Activated CD8-positive, alpha-beta memory T cell treated with anti-CD3 and anti-CD28 coated beads for 1 hour (primary cell): ENCODE results near the gene TIPARP.

Experiments
- DNase-seq, 2 donors: peaks; one replicate each; pipeline ENCODE4 v3.0.0-alpha.2; 2020; ENCODE audit warnings: low read depth in 1 of 2; ENCODE audit errors: extremely low read depth in 1 of 2

The TIPARP gene, protein sequence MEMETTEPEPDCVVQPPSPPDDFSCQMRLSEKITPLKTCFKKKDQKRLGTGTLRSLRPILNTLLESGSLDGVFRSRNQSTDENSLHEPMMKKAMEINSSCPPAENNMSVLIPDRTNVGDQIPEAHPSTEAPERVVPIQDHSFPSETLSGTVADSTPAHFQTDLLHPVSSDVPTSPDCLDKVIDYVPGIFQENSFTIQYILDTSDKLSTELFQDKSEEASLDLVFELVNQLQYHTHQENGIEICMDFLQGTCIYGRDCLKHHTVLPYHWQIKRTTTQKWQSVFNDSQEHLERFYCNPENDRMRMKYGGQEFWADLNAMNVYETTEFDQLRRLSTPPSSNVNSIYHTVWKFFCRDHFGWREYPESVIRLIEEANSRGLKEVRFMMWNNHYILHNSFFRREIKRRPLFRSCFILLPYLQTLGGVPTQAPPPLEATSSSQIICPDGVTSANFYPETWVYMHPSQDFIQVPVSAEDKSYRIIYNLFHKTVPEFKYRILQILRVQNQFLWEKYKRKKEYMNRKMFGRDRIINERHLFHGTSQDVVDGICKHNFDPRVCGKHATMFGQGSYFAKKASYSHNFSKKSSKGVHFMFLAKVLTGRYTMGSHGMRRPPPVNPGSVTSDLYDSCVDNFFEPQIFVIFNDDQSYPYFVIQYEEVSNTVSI

DNA sequence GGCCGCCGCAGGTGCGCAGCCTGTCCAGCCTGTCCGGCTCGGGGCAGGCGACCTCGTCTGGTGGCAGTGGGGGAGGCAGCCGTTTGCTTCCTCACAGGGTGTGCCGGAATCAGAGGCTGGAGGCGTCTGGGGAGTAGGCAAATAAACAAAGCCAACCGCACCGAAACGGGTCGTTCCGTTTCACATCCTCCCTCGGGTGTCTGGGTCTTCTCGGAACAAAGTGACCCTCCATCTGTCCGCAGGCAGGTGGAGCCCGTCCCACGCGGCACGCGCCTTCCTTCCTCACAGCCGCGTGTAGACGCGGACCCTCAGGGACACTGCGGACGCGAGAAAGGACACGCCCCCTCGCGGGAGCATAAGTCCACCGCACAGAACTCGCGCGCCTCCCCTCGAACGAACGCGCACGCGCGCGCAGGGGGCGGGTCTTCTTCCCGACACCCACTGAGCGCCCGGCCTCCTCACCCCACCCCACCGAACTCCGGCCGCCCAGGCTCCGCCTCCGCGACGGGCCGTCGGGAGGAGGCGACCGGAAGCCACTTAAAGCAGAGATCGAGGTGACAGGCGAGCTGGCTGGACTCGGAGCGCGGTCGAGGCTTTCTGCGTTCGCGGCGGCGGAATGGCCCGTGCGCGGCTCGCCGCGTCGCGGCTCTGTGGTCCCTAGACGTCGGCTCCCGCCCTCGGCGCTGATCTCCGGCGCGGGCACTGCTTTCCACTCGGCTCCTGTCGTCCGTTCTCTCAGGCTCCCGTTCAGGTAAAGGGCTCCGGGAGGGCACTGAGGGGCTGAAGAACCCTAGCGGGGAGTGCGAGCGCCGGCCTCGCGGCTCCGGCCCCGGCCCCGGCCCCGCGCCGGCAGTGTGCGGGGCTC, at the start of gene TIPARP:
Gene TIPARP (plus strand): TSS at position 545 of the 865 bp plus-strand sequence. CDS start 3,108 bp downstream, outside the sequence.
- DNase-seq: peak; percentile 93 to 99

DNA sequence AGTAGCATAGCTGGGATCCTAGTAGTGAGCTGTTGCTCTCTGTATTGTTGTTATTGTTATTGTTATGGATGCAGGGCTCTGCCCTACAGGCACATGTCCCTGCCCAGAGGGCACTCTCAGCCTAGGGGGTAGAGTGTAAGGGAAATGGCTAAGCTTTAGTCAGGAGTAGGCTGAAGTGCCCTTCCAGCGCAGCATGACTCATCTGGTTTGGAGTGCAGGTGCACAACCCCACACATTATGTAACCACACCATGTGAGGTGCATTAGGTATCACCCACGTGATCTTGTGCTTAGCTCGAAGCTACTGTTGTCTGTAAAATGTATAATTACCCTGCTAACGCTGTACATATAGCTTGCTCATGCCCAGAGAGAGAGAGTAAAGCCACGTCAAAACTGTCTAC, 48.3 kb upstream of the TIPARP start:
- DNase-seq: no peak

DNA sequence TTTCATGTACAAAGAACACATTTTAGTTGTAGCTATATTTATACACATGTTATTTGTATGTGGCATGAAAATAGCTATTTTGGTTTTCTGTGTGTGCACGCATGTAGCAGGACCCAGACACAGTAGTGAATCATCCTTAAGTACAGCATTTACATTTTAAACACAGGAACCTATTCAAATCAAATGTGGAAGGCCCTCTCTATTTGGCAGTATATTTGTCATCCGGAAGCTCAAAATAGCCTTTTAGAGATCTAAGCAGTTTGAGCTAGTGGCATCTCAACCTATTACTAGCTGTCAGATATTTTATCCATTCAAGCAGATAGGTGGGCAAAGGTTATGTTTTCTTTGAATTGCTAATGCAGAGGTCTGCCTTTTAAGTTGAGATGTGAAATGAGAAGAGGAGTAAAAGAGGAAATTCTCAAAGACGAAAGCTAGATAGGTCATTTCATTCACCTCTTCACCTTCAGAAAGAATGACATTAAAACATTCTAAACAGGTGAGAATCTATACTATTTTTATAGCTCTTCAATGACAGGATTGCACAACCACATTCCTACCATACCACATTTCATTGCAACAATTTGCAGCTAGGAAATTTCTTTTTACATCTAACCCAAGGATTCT, 46.3 kb upstream of the TIPARP start:
- DNase-seq: no peak

DNA sequence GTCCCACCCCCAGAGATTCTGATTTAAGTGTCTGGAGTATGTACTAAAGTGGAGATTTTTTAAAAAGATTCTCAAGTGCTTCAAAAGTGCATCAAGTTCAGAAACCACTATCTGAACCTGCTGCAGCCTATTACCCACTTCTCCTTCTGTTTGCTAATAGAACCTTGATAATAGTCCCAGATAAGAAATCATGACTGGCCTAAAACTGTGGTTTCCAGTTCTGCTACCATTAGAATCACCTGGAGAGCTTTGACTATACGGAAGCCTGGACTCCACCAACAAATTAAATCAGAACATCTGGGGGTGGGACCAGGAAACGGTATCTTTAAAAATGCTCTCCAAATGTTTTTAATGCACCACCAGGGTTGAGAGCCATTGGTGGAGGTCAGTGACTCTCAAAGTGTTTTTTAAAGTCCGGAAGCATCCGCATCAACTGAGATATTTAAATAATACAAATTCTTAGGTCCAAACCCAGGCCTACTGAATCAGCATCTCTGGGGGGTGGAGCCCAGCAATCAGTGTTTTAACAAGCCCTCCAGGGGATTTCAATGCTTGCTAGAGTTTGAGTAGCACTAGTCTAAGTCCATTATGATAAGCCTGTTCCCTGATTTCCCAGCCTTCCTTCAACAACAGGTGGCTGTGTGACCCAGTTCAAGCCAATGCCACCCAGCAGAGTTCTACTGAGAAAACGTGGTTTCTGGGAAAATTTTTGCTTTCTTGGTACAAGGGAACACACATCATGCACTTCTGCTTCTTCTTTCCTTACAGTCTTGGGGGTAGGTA, 45.4 kb upstream of the TIPARP start:
- DNase-seq: no peak

DNA sequence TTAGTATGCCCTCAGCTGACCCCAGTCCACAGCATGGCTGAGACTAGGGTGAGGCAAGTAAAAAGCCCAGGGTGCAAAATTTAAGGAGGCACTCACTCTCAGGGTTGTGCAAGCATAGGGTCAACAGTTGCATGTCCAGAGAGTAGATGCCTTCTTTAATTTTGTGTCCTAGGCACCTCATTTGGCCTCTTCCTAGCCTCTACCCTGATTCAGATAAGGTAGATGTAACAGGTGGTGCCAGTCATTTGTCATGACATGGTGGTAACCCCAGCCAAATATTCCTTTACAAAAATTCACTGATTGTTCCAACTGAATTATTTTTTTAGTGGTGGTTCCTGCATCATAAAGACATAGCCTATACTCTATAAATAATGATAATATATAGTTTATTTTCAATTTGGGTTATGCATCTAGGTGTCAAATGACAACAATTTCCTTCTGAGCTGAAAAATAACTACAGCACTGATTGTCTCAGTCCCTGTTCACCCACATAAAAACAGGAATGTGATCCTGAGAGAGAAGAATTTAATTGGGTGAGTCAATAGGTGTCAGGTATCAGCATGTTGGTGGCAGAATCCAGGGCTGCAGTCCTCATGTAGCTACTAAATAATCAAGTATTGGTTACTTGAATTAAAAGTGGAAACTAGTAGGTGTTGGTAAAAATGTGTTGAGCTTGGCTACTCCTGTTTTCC, 44.2 kb upstream of the TIPARP start:
- no peak for DNase-seq

DNA sequence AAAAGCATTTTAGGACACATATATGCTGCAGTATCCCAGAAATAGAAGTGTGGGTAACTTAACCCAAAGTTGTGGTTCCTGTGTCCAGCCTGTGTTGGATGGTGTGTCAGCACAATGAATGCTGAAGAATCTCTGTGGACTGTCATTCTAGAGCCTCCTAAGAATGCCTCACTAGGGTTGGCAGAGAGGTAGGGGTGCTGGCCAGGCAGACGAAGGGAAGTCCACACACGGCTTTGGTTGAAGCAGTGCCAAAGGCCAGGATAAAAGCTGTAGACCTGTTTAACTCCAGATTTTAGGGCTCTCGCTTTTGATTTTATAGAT, 43.7 kb upstream of the TIPARP start:
- DNase-seq: no peak

DNA sequence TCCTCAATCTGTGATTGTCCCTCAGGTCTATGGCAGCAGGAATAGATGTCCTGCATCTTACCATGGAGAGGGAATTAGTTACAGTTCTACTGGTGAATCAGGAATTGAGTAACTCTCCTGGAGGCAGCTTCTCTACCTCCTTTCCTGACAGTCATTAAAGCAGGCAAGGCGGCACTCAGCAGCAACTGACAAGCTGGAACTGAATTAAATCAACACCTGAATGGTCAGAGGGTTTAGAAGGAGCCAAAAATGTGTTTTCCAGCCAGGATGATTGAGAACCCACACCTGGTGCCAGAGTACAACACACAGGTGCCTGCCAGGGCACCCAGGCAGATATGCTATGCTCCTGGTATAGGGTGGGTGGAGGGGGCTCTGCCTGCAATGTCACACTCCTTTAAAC, 43.1 kb upstream of the TIPARP start:
- no peak for DNase-seq

DNA sequence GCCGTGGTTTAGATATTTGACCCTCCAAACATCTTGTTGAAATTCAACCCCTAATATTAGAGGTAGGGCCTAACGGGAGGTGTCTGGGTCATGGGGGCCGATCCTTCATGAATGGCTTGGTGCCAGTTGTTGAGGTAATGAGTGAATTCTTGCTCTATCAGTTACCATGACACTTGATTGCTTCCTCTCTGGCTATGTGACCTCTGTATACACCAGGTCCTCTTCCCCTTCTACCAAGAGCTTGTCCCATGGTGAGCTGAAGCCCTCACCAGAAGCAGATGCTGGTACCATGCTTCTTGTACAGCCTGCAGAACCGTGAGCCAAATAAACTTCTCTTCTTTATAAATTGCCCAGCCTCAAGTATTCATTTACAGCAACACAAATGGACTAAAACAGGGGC, 41.8 kb upstream of the TIPARP start:
- DNase-seq: no peak

DNA sequence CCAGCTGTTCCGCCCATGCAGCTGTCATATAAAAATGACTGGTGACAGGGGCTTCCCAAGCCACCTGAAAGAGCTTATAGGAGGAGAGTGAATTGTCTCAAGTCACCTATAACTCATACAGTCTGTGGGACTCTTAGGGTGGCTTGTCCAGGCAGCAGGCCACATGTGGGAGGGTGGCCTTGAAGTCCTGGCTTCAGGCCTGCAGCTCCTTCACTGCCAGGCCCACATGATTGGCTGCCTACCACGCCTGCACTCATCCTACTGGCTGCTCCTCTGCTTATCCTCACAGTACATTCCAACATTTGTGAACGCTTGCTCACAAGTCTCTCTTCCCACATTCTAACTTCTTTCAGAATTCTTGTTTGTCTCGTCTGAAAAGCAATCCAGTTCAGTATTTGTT, 41.1 kb upstream of the TIPARP start:
- no peak for DNase-seq

DNA sequence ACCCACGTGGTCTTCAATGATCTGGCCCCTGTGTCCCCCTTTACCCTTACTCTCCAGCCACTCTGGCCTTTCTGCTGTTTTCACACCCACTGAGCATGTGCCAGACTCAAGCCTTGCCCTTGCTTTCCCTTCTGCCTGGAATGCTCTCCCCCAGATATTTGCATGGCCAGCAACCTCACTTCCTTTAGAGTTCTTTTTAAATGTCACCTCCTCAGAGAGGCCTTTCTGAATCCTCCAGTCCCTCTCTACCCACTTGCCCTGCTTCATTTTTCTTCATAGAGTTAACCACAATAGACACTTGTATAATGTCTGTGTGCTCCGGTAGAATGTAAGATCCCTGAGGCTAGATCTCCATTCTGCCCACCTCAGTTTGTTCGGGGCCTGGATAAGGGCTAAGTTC, 39.4 kb upstream of the TIPARP start:
- no peak for DNase-seq

DNA sequence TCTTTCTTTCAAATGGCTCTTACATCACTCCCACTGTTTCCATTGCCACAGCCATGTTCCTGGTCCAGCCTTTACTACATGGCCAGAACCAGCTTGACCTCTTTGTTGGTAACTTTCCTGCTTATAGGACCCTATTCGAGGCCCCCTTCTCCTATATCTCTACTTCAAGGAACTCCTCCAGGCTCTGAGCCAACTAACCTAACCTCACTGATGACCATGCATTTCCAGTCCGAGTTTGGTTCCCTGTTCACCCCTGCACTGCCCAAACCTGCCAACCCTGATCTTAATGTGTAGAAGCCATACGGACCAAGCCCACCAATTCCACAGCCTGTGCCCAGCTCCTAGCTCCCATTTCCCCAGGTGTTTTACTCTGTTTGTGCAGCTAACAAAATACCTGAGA, 38.4 kb upstream of the TIPARP start:
- DNase-seq: no peak

DNA sequence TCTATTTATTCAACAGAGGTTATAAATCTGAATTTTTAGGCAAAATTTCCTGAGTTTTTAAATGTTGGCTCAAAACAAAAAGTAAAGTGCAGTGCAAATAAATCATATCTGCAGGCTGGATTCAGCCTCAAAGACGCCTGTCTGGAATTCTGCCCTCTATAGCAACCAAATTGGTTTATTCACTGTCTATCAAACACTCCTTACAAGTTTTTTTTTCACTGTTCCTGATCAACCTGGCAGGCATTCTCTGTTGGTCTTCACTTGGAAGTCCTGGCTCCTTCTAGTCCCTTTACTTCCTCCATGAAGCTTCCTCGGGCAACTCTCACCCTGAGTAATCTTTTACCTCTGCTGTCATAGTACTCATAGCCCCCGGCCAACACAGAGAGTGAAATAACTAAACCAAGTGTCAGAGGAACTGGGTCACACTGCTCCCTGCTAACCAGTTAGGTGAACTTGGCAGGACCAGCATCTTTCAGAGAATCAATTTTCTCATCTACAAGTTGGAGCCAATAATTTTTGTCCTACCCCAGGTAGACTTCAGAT, 36.8 kb upstream of the TIPARP start:
- no peak for DNase-seq

DNA sequence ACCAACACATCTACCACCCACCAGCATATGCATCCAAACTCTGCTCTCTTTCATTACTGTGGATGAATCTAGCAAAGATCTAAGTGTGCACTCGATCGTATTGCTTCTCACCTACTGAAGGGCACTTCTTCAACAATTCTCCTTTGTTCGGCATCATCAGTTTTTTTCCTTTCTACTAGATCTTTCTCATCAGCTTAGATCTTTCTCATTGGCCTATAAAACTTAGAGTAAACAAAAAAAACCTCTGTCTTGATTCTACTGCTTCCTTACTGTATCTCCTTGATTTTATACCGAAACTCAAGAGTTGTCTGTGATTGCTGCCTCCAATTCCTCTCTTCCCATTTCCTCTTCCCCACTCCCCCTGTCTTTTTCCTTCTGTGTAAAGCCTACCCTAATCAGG, 36.1 kb upstream of the TIPARP start:
- DNase-seq: no peak

DNA sequence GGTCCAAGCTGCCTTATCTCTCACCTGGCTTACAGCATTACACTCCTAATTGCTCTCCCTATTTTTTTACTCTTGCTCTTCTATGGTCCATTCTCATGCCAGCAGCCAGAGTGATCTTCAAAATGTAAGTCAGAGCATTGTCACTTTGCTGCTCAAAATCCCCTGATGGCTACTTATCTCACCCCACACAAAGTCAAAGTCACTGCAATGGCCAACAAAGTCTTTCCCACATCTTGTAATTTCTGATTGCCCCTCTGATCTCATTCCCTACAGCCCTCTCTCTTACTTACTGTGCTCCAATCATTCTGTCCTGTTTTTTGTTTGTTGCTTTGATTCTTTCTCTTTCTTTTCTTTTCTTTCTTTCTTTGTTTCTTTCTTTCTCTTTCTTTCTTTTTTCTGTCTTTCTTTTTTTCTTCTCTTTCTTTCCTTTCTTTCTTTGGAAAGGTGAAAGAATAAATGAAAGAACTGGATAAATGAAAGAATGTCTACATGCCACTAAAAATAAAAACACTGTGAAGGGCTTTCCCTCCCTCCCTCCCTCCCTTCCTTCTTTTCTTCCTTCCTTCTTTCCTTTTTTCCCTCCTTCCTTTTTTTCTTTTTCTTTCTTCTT, 34.9 kb upstream of the TIPARP start:
- no peak for DNase-seq

DNA sequence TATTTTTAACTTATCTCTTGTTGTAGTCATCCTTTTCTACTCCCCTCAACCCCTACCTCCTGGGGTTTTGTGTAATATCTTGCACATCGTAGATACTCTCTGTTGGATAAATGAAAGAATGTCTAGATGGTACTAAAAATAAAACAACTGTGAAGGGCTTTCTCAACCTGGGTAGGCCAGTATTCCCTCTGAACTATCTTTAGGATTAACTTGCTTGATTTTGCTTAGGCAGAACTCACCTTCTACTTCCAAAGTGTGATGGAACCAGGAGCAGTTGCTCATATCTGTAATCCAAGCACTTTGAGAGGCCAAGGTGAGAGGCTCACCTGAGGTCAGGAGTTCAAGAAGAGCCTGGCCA, 32.8 kb upstream of the TIPARP start:
- DNase-seq: no peak

DNA sequence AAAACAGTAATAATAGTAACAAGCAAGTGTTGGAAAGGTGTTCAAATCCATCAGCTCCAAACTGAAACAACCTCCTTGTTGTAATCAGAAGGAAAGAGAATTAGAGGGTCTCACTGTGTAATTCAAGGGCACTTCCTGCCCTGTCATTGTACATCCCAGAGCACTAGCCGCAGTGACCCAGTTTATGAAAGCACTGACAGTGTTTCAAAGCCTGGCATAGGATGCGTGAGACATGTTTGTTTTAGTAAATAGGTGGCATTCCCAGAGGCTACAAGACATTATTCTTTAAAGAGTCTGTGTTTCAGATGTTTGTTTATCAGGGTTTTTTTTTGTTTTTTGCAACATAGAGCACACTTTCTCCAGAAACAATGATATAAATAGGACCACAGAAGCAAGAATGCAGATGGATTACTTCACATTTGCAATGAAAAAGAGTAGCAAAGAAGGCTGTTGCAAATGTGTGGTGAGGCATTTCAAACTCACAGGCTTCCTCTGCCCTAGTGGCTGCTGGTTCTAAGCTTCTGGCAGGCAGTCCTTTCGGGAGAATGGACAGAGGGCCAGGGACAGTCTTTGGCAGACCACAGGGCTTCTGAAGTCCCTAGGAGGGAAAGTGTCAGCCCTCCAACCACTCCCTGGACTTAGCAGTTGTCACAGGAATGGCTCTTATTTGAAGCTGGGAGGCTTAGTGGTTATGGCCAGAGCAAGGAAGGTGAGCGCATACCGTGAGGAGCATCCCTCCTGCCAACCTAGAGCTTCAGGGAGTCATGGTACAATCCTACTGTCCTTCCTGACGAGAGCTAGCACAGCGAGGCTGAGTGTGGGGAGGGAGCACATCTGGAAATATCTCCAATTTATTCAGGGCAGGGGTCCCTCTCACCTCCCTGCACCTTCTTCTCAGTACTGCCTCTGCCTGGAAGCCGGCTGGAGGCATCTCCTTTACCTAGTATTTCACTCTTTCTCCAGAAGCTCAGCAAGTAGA, 31.4 kb upstream of the TIPARP start:
- DNase-seq: no peak

DNA sequence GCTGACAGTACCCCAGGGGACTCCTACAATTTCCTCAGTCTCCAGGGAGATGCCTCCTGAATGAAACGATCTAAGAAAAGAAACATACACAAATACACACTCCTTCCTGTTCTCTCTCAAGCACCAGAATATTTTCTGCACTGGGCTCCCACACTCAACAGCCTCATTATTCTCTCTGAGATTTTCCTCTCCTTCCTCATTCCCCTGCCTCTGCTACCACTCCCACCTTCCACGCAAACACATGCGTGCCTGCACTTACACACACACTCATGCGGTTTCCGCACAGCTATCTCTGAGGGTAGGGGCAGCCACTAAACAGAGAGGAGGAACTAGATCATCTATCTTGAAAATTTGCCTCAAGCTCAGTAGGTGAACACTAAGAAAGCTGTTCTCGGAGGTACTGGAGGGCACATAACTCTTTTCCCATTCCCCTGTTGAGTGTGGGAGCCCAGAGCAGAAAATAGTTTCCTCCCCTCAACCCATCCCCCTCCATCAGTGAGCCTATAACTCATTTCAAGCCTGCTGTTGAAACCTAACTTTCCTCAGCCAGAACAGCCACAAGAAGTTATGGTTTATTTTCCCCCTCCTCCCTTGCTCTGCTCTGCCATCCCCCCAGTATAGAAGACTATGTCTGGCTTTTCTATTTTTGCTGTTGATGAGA, 30.5 kb upstream of the TIPARP start:
- peak in 1 of 2 donors; percentile 2 for DNase-seq

DNA sequence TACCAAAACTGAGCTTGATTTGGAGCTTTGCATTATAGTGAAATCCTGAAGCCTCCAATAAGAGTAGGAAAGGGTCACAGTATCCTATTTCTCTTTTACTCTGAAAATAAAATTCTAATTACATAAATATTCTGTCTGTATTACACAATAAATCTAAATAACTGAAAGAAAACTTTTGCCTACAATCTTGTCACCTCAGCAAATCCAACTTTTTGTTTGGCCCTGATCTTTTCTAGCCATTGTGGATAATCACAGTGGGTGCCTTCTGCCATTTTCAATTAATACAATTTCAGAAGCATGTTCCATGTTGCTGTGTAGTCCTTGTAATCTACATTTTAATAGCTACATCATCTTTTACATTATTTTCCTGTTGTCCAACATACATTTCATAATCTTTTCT, 29.4 kb upstream of the TIPARP start:
- DNase-seq: no peak
